ENCODE data around the gene LRCH4.

GRCh38 chr7:100599911-100600729, 14.2 kb upstream of the LRCH4 start:
- no peak for TF ChIP-seq POLR2A (IDR thresholded peaks at IDR 0.05; ENCODE audit: insufficient read depth in 1 of 2, low read depth in 2 of 2, low read length in 2 of 2)
- TF ChIP-seq EZH2 (conservative IDR thresholded peaks at IDR 0.05; ENCODE audit: low read depth, low read length): no peak
- no peak for TF ChIP-seq CHD2 (IDR thresholded peaks at IDR 0.05; ENCODE audit: low read depth, low read length)
- no peak for TF ChIP-seq MTF1 (CRISPR knock-in tag; IDR thresholded peaks at IDR 0.05)

All from HepG2 (cell line).